Fibroblast of mammary gland (primary cell): ENCODE data around the gene TLE4.

Experiments used
- DNase-seq: peaks from one replicate; pipeline ENCODE4 v3.0.0-alpha.2; 2010; ENCODE audit warnings: low read depth
- H3K4me3 ChIP-seq: 2 replicates; pipeline ENCODE4 v1.5.1; 2011; ENCODE audit warnings: low read depth, mild to moderate bottlenecking, low read length, moderate library complexity; ENCODE audit not compliant: control insufficient read depth
- TF ChIP-seq, protein P1 (sequence below): conservative IDR thresholded peaks from 2 replicates; pipeline ENCODE4 v1.5.1; 2011; ENCODE audit warnings: low read depth, low read length, inconsistent platforms; ENCODE audit not compliant: control insufficient read depth, insufficient read depth

Gene TLE4

DNA sequence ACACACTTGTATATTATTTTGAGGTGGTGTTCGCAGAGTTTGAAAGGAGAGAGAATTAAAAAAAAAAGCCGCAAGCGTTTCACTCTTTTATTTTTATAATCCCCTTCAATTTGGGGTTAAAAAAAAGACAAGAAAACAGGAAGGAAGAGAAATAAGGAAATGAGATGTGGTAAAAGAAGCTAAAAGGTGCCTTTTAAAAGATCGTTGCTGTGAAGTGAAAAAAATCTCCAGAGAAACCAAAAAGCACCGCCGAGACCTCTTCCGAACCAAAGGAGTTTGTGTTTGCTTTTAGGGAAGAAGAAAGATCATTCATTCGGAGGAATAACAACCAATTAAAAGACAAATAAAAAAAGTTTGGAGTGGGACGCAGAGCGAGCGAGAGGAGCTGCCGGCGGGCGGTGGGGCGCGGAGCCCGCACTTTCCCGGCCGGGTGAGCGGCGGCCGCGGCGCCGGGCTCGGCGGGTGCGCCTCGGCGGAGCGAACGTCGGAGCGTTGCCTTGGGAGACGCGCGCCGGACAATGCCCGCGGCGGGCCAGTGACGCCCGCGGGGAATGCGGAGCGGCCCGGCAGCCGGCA is 355 bp downstream of the TLE4 start:
- TF ChIP-seq, protein P1, sequence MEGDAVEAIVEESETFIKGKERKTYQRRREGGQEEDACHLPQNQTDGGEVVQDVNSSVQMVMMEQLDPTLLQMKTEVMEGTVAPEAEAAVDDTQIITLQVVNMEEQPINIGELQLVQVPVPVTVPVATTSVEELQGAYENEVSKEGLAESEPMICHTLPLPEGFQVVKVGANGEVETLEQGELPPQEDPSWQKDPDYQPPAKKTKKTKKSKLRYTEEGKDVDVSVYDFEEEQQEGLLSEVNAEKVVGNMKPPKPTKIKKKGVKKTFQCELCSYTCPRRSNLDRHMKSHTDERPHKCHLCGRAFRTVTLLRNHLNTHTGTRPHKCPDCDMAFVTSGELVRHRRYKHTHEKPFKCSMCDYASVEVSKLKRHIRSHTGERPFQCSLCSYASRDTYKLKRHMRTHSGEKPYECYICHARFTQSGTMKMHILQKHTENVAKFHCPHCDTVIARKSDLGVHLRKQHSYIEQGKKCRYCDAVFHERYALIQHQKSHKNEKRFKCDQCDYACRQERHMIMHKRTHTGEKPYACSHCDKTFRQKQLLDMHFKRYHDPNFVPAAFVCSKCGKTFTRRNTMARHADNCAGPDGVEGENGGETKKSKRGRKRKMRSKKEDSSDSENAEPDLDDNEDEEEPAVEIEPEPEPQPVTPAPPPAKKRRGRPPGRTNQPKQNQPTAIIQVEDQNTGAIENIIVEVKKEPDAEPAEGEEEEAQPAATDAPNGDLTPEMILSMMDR: no peak
- no peak for DNase-seq
- peak overlapping the region; percentile 75 for H3K4me3 ChIP-seq

DNA sequence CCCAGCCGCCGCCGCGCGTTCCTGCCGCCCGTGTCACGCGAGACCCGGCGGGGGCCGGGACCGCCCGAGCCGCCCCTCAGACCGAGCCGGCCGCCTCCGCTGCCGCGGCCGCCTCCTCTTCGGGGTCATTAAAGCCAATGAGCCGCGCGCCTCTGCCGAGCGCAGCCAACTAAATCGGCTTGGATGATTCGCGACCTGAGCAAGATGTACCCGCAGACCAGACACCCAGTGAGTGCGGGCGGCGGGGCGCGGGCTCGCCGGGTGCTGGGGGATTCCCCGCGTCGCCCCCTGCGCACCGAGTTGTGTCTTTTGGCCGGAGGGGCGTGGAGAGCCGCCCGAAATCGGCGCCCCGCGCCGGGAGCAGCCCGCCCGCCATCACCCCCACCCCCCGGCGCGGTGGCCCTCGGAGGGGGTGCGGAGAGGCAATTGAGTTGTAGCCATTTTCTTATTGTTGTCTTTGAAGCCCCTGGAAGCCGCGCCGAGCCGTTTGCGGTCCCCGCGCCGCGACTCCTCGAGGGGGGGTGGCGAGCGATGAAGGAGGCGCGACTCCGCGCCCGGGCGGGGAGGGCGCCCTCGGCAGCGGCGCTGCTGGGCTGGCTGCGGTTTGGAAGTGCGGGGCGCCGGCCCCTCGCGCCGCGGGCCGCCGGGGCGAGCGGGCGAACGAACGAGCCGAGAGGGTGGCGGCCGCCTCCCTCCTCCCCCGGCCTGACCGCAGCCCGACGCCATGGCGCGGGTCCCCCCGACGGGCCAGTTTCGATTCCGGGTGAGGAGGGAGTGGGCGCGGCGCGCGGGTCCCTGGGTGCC is 1.0 kb downstream of the TLE4 start:
- peak overlapping the region; percentile 73 for H3K4me3 ChIP-seq
- peak; percentile 35 for DNase-seq
- TF ChIP-seq, protein P1: no peak

DNA sequence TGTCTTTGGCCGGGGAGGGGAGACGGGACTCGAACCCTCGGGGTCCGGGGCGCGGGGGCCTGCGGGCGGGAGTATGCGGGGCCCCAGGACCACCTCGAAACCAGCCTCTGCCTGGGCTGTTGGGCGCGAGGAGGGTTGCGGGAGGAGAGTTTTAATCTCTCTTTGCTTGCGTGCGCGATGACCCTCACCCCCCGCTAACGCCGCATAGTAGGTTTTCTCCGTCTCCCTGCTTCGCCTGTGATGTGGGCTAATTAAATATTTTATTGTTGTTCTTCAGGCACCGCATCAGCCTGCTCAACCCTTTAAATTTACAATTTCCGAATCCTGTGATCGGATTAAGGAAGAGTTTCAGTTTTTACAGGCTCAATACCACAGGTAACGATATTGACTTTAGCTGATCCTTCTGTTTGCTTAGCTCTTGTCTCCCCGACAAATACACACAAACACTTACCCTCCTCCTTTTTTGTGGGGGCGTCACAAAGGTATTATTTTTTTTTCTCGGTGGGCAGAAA is 1.7 kb downstream of the TLE4 start:
- TF ChIP-seq, protein P1: no peak
- peak overlapping the region; percentile 73 for H3K4me3 ChIP-seq
- no peak for DNase-seq

DNA sequence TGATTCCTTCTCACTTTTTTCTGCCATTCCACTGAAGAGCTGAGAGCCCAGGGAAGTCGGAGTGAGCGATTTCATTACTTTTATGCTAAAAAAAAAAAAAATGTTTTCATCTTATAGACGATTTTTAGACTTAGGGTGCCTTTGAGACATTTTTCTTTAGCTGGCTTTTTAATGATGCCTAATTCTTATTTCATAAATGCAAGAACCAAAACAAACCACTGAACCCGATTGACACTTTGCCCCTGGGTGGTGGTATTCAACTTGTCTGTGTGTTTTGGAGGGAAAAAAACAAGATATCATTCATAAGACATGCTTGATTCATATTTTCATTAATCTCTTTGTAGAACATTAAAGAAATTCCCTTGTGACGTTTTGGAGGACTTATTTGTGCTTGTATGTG is 2.4 kb downstream of the TLE4 start:
- DNase-seq: no peak
- TF ChIP-seq, protein P1: no peak
- peak overlapping the region; percentile 73 for H3K4me3 ChIP-seq

DNA sequence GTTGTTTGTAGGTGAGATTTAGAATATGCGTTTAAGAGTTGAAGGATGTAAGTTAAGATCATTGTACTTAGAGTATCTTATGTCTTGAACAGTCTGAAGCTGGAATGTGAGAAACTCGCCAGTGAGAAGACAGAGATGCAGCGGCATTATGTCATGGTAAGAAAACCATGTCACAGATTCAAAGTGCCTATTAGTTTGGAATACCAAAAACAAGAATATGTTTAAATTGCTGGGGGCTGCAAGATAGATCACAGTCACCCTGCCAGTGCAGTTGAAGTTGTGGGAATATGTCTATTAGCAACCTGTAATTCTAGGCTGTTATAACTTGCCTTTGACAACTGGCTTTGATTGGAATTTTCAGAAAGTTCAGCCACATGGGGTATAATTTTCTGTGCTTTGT is 3.0 kb downstream of the TLE4 start:
- no peak for DNase-seq
- no peak overlapping the region for H3K4me3 ChIP-seq
- TF ChIP-seq, protein P1: no peak

DNA sequence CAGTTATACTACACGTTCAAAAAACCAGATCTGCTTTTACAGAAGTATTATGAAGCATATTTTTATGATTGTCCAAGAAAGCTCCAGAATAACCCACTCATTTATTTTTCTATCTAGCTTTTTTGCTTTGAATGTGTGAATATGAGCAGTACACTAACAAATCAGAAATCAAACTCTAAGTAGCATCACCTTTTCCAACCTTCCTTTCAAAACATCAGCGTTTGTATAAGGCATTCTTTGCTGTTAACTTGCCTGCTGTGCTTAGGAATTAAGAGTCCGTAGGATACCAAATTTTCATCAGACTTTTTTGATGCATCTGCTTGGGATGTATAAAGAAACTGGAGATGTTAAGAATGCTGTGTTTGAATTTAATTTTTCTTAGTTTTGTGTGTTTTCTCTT is 3.8 kb downstream of the TLE4 start:
- TF ChIP-seq, protein P1: no peak
- DNase-seq: no peak
- no peak overlapping the region for H3K4me3 ChIP-seq
